H1 (cell line): ENCODE results near the gene RAB34. TPM values are rescaled to one million over a fixed set of nuclear protein-coding genes. Genes with fewer than 3 reads are reported as not detected.
"Not testable (repeated sequence)": the region's sequence is repeated elsewhere in the genome, so short reads cannot be mapped to it uniquely, and the experiment has no call there.

Experiments
- CTCF ChIA-PET: fragments of 300-600 bp; sonication (Branson Sonifier 250); formaldehyde crosslinking; loops from one replicate; lab custom pipeline; 2021; ENCODE audit not compliant: partially characterized antibody; lab: Charles Lee
- POLR2A ChIA-PET: fragments of 300-600 bp; sonication (Branson Sonifier 250); formaldehyde crosslinking; loops from one replicate; lab custom pipeline; 2021; ENCODE audit warnings: inconsistent platforms; ENCODE audit not compliant: partially characterized antibody; lab: Charles Lee
- DNase-seq, 2 experiments: peaks; one replicate each; pipeline versions ENCODE4 v3.0.0 to v3.0.0-alpha.2; 2010 to 2022; ENCODE audit warnings: low spot score in 2 of 2, low read depth in 1 of 2, mixed read lengths in 1 of 2
- FAIRE-seq: peaks from 2 replicates; lab custom pipeline; 2011; peaks lifted over from hg19 to GRCh38; lab: Jason Lieb, UNC
- H2AFZ ChIP-seq: 2 replicates; pipeline ENCODE4 v1.8.1; 2012; ENCODE audit warnings: low read length, inconsistent platforms
- H2AK5ac ChIP-seq: 2 replicates; pipeline ENCODE4 v1.6.1; 2013; ENCODE audit warnings: low read depth, low read length
- H2BK120ac ChIP-seq: replicated peaks from 2 replicates; pipeline ENCODE3; 2013; ENCODE audit warnings: low read depth, low read length, inconsistent platforms
- H2BK12ac ChIP-seq: 2 replicates; pipeline ENCODE4 v1.6.1; 2013; ENCODE audit warnings: low read depth, low read length
- H2BK15ac ChIP-seq: 2 replicates; pipeline ENCODE4 v1.6.1; 2013; ENCODE audit warnings: low read length
- H2BK20ac ChIP-seq: 2 replicates; pipeline ENCODE4 v1.6.1; 2013; ENCODE audit warnings: low read length
- H2BK5ac ChIP-seq: 2 replicates; pipeline ENCODE4 v1.6.1; 2013; ENCODE audit warnings: low read depth, low read length
- H3K14ac ChIP-seq: 2 replicates; pipeline ENCODE4 v1.6.1; 2013; ENCODE audit warnings: inconsistent platforms; ENCODE audit not compliant: insufficient read length
- H3K18ac ChIP-seq: 2 replicates; pipeline ENCODE4 v1.6.1; 2013; ENCODE audit warnings: low read length; ENCODE audit errors: extremely low read depth
- H3K23ac ChIP-seq: 2 replicates; pipeline ENCODE4 v1.6.1; 2013; ENCODE audit warnings: inconsistent platforms; ENCODE audit not compliant: insufficient read length
- H3K23me2 ChIP-seq: 2 replicates; pipeline ENCODE4 v1.6.1; 2013; ENCODE audit warnings: low read depth, low read length
- H3K27ac ChIP-seq: 2 replicates; pipeline ENCODE4 v1.6.1; 2011; ENCODE audit warnings: low read depth, low read length, inconsistent platforms
- H3K27me3 ChIP-seq, 4 experiments: replicated peaks in 1 of 4; 1 replicate in 1 of 4; 2 replicates in 3 of 4; pipeline versions ENCODE4 v1.6.1 to v1.8.1; 2011 to 2013; ENCODE audit warnings: low read length in 3 of 4, mild to moderate bottlenecking in 3 of 4, inconsistent platforms in 2 of 4, mixed read lengths in 2 of 4, moderate library complexity in 1 of 4; ENCODE audit not compliant: control insufficient read depth in 3 of 4, insufficient read depth in 3 of 4; ENCODE audit errors: extremely low read depth in 1 of 4
- H3K36me3 ChIP-seq, 4 experiments: 2 replicates each; pipeline versions ENCODE4 v1.6.1 to v1.8.1; 2011 to 2013; ENCODE audit warnings: mild to moderate bottlenecking in 4 of 4, low read length in 3 of 4, moderate library complexity in 2 of 4, control low read depth in 1 of 4, inconsistent platforms in 1 of 4; ENCODE audit not compliant: insufficient read depth in 4 of 4, control insufficient read depth in 2 of 4
- H3K4ac ChIP-seq: replicated peaks from 2 replicates; pipeline ENCODE3; 2013; ENCODE audit warnings: low read length, low read depth, mixed read lengths, inconsistent platforms; ENCODE audit not compliant: insufficient read length
- H3K4me1 ChIP-seq, 4 experiments: replicated peaks in 1 of 4; 1 replicate in 1 of 4; 2 replicates in 3 of 4; pipeline versions ENCODE4 v1.6.1 to v1.8.1; 2011 to 2013; ENCODE audit warnings: low read length in 3 of 4, inconsistent platforms in 2 of 4, mixed read lengths in 1 of 4; ENCODE audit not compliant: insufficient read depth in 4 of 4, control insufficient read depth in 3 of 4
- H3K4me2 ChIP-seq, 2 experiments: 2 replicates each; pipeline versions ENCODE4 v1.6.1 to v1.8.1; 2011 to 2013; ENCODE audit warnings: low read depth in 2 of 2, low read length in 2 of 2, control low read depth in 1 of 2, inconsistent platforms in 1 of 2, mild to moderate bottlenecking in 1 of 2; ENCODE audit not compliant: insufficient read depth in 1 of 2
- H3K4me3 ChIP-seq, 4 experiments: fragments of 200-600, 300-600 bp in 1 of 4; sonication (generic), shearing (Covaris generic), sonication (Bioruptor Twin) in 1 of 4; 2 replicates each; pipeline versions ENCODE4 v1.5.1 to v1.8.1; 2011 to 2016; ENCODE audit warnings: low read length in 4 of 4, low read depth in 3 of 4, control low read depth in 2 of 4, inconsistent platforms in 2 of 4, mild to moderate bottlenecking in 2 of 4, mixed read lengths in 1 of 4, moderate library complexity in 1 of 4; ENCODE audit not compliant: insufficient read depth in 2 of 4; ENCODE audit errors: extremely low read depth in 1 of 4
- H3K56ac ChIP-seq: replicated peaks from 2 replicates; pipeline ENCODE3; 2013; ENCODE audit warnings: low read depth, mild to moderate bottlenecking, mixed read lengths, low read length, inconsistent platforms; ENCODE audit not compliant: insufficient read length
- H3K79me1 ChIP-seq: 2 replicates; pipeline ENCODE4 v1.6.1; 2013; ENCODE audit warnings: low read depth, low read length, control low read depth
- H3K79me2 ChIP-seq, 2 experiments: 2 replicates each; pipeline versions ENCODE4 v1.6.1 to v1.8.1; 2012 to 2013; ENCODE audit warnings: low read length in 2 of 2, mild to moderate bottlenecking in 2 of 2, inconsistent platforms in 1 of 2; ENCODE audit not compliant: insufficient read depth in 2 of 2, control insufficient read depth in 1 of 2
- H3K9ac ChIP-seq, 4 experiments: replicated peaks in 1 of 4; 1 replicate in 1 of 4; 2 replicates in 3 of 4; pipeline versions ENCODE4 v1.6.1 to v1.8.1; 2011 to 2013; ENCODE audit warnings: low read depth in 3 of 4, low read length in 3 of 4, control low read depth in 2 of 4, mild to moderate bottlenecking in 2 of 4, moderate library complexity in 2 of 4, inconsistent platforms in 1 of 4; ENCODE audit errors: extremely low read depth in 1 of 4
- H3K9me3 ChIP-seq, 2 experiments: 2 replicates each; pipeline versions ENCODE4 v1.6.1 to v1.8.1; 2012 to 2013; ENCODE audit warnings: mild to moderate bottlenecking in 2 of 2, moderate library complexity in 2 of 2, control low read depth in 1 of 2, inconsistent platforms in 1 of 2, low read depth in 1 of 2, low read length in 1 of 2, mixed read lengths in 1 of 2; ENCODE audit not compliant: insufficient read depth in 2 of 2
- H4K20me1 ChIP-seq, 2 experiments: replicated peaks in 1 of 2; 2 replicates each; pipeline versions ENCODE3 to v1.8.1; 2011 to 2013; ENCODE audit warnings: inconsistent platforms in 2 of 2, low read length in 2 of 2, mild to moderate bottlenecking in 1 of 2; ENCODE audit not compliant: insufficient read depth in 2 of 2, control insufficient read depth in 1 of 2
- H4K5ac ChIP-seq: 2 replicates; pipeline ENCODE4 v1.6.1; 2013; ENCODE audit warnings: low read length, low read depth, mixed read lengths, inconsistent platforms; ENCODE audit not compliant: insufficient read length
- H4K8ac ChIP-seq: 2 replicates; pipeline ENCODE4 v1.8.0; 2013; ENCODE audit warnings: mild to moderate bottlenecking, moderate library complexity, low read length, inconsistent platforms; ENCODE audit not compliant: insufficient read depth; ENCODE audit errors: extremely low read depth
- H4K91ac ChIP-seq: replicated peaks from 2 replicates; pipeline ENCODE3; 2013; ENCODE audit warnings: low read length, mixed read lengths, inconsistent platforms; ENCODE audit not compliant: insufficient read length
- WGBS, 2 experiments: shearing (Covaris generic) in 1 of 2; methylation state at CpG; one replicate each; pipeline versions ENCODE4 v1.1.6 to v1.1.7; 2013 to 2015; ENCODE audit warnings: low lambda C conversion rate in 2 of 2, mixed read lengths in 2 of 2, inconsistent platforms in 1 of 2, low coverage in 1 of 2, missing lambda C conversion rate in 1 of 2; ENCODE audit not compliant: insufficient replicate concordance in 2 of 2, insufficient coverage in 1 of 2, insufficient read length in 1 of 2; ENCODE audit errors: extremely low coverage in 1 of 2, missing lambda C conversion rate in 1 of 2; 5-methylcytosine and 5-hydroxymethylcytosine counted together
- polyA plus RNA-seq, 7 experiments: library from polyadenylated mRNA; depleted of rRNA in 3 of 7; stranded (reverse) in 5 of 7; unstranded in 2 of 7; fragments of >200 nt in 5 of 7; fragments of 200-250 nt in 2 of 7; gene quantifications; 1 replicate in 5 of 7; 2 replicates in 1 of 7; 4 replicates in 1 of 7; pipeline versions ENCODE4 v1.2.1 to v1.2.3, GENCODE V29; 2011 to 2013; ENCODE audit warnings: missing spikeins in 2 of 7, mixed read lengths in 2 of 7
- total RNA-seq: library from RNA; stranded (reverse); fragmentation: NEBNext Ultra II Directional; extraction: Animal tissue kit (Norgen Biotek cat#: 25700); gene quantifications from 2 replicates; pipeline ENCODE4 v1.2.1, GENCODE V29; 2021

The RAB34 gene
- total and polyA plus RNA-seq, 2 of the 8 experiments (the other 6 are each of a cell fraction or from before 2014, with no cell fraction given), result 237 to 305 TPM

- H3K56ac ChIP-seq, H3K9me3 ChIP-seq, H2AFZ ChIP-seq, H2BK120ac ChIP-seq, H3K18ac ChIP-seq, DNase-seq, H2BK15ac ChIP-seq, H3K23ac ChIP-seq, H3K27ac ChIP-seq, H3K27me3 ChIP-seq, H4K91ac ChIP-seq, H2AK5ac ChIP-seq, FAIRE-seq, H3K79me1 ChIP-seq, H2BK5ac ChIP-seq, H2BK20ac ChIP-seq, H4K5ac ChIP-seq, H3K14ac ChIP-seq, H2BK12ac ChIP-seq, H3K4ac ChIP-seq, H4K8ac ChIP-seq: not testable (repeated sequence)
- Histone ChIP-seq H3K23me2 (peaks cover 23% of the 10 kb centered on the region), H3K79me2 (peaks cover 5 to 50% of the 10 kb centered on the region in 2 experiments; a peak in 3 of 4 replicates), H3K9ac (peak overlapping the region in 3 of 4 experiments; percentile 24 to 98 (median 97); a peak in 6 of 7 replicates), H3K36me3 (peaks cover 19 to 49% (median 36%) of the 10 kb centered on the region in 4 experiments), H3K4me3 (peak overlapping the region; percentile 95 to 100 (median 98)), H4K20me1 (peaks cover 6 to 21% of the 10 kb centered on the region in 2 experiments), H3K4me2 (peak overlapping the region; percentile 87 to 99), H3K4me1 (peaks cover 2 to 15% (median 6%) of the 10 kb centered on the region in 4 experiments)
- 24% methylated on average over 19 of the region's 19 CpGs; no CpG with 5 or more reads in 1 of the 2 experiments for WGBS, 2 experiments
- ChIA-PET POLR2A (interaction anchor here (0.8 to 17.6 kb wide), 24 partner anchors 8 to 232 kb away, joined by 3 to 813 read pairs (median 6); partner anchors contain the start of genes FLOT2, PHF12, PIGS and PROCA1), CTCF (interaction anchor here (1.4 to 16.9 kb wide), 2 partner anchors 17 to 29 kb away, joined by 5 to 316 read pairs; no protein-coding TSS in a partner anchor)
These were observed 3.3 kb upstream of the RAB34 start for GRCh38 chr17:28720997-28721329.
